ENCODE data around the gene CDK4.

CDK4 gene

DNA sequence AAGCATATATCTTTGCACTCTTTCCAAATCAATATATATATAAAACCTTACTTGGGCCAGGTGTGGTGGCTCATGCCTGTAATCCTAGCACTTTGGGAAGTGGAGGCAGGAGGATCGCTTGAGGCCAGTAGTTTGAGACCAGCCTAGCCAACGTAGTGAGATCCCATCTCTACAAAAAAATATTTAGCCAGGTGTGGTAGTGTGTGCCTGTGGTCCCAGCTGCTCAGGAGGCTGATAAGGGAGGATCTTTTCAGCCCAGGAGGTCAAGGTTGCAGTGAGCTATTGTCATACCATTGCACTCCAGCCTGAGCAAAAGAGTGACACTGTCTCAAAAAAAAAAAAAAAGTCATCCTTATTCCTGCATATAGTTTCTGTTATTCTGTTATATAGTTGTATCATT lies 43.8 kb downstream of the CDK4 start:
- Histone ChIP-seq H3K27ac (ENCODE audit: low read depth, low read length, poor library complexity, severe bottlenecking) (no peak overlapping the region), H3K36me3 (ENCODE audit: insufficient read depth, low read length) (peaks cover 62% of the 10 kb centered on the region)

DNA sequence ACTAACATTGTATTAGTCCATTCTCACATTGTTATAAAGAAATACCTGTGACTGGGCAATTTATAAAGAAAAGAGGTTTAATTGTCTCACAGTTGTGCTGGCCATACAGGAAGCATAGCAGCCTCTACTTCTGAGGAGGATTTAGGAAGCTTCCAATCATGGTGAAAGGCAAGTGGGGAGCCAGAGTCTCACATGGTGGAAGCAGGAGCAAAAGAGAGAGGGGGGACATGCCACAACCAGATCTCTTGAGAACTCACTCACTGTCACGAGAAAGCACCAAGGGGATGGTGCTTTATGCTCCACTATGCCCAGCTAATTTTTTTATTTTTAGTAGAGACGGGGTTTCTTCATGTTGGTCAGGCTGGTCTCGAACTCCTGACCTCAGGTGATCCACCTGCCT lies 44.9 kb downstream of the CDK4 start:
- Histone ChIP-seq H2AFZ (ENCODE audit: low read length) (no peak overlapping the region), H3K27ac (ENCODE audit: low read depth, low read length, poor library complexity, severe bottlenecking) (no peak overlapping the region), H3K4me2 (ENCODE audit: low read length) (no peak overlapping the region), H3F3A (ENCODE audit: insufficient read depth, low read length) (peaks cover 2% of the 10 kb centered on the region; the same call in 1 of the 2 replicates), H3K36me3 (ENCODE audit: insufficient read depth, low read length) (peaks cover 63% of the 10 kb centered on the region), H3K9me2 (ENCODE audit: low read depth, low read length) (no peaks in the 10 kb centered on the region), H3K9ac (ENCODE audit: low read length) (no peak overlapping the region), H3K79me2 (ENCODE audit: insufficient read depth, low read length) (no peaks in the 10 kb centered on the region), H3K4me1 (ENCODE audit: insufficient read depth, low read length, severe bottlenecking) (no peaks in the 10 kb centered on the region), H4K20me1 (ENCODE audit: insufficient read depth, low read length) (no peaks in the 10 kb centered on the region), H3K27me3 (ENCODE audit: insufficient read depth, low read length) (no peaks in the 10 kb centered on the region), H3K4me3 (ENCODE audit: low read depth, low read length, poor library complexity, severe bottlenecking) (no peak overlapping the region), H3K9me3 (ENCODE audit: low read length) (peaks cover 14% of the 10 kb centered on the region; the same call in 1 of the 2 replicates)
- TF ChIP-seq, protein P1, sequence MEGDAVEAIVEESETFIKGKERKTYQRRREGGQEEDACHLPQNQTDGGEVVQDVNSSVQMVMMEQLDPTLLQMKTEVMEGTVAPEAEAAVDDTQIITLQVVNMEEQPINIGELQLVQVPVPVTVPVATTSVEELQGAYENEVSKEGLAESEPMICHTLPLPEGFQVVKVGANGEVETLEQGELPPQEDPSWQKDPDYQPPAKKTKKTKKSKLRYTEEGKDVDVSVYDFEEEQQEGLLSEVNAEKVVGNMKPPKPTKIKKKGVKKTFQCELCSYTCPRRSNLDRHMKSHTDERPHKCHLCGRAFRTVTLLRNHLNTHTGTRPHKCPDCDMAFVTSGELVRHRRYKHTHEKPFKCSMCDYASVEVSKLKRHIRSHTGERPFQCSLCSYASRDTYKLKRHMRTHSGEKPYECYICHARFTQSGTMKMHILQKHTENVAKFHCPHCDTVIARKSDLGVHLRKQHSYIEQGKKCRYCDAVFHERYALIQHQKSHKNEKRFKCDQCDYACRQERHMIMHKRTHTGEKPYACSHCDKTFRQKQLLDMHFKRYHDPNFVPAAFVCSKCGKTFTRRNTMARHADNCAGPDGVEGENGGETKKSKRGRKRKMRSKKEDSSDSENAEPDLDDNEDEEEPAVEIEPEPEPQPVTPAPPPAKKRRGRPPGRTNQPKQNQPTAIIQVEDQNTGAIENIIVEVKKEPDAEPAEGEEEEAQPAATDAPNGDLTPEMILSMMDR (IDR thresholded peaks at IDR 0.05; ENCODE audit: low read length), result no peak
- no peak for TF ChIP-seq EZH2 (IDR thresholded peaks at IDR 0.05; ENCODE audit: borderline replicate concordance, low read length)

More for the DNA sequence above, 43.8 kb downstream of the CDK4 start:
- H3K9me2 ChIP-seq (ENCODE audit: low read depth, low read length), result no peaks in the 10 kb centered on the region
- no peak for TF ChIP-seq EZH2 (IDR thresholded peaks at IDR 0.05; ENCODE audit: borderline replicate concordance, low read length)
- TF ChIP-seq, protein P1 (IDR thresholded peaks at IDR 0.05; ENCODE audit: low read length), result no peak
- peaks cover 6% of the 10 kb centered on the region; the same call in 1 of the 2 replicates for H3K9me3 ChIP-seq (ENCODE audit: low read length)
- no peak overlapping the region for H2AFZ ChIP-seq (ENCODE audit: low read length)
- H3F3A ChIP-seq (ENCODE audit: insufficient read depth, low read length), result peaks cover 2% of the 10 kb centered on the region; the same call in 1 of the 2 replicates
- H3K4me2 ChIP-seq (ENCODE audit: low read length), result no peak overlapping the region
- no peaks in the 10 kb centered on the region for H3K27me3 ChIP-seq (ENCODE audit: insufficient read depth, low read length)
- H4K20me1 ChIP-seq (ENCODE audit: insufficient read depth, low read length), result no peaks in the 10 kb centered on the region
- no peak overlapping the region for H3K9ac ChIP-seq (ENCODE audit: low read length)
- H3K79me2 ChIP-seq (ENCODE audit: insufficient read depth, low read length), result no peaks in the 10 kb centered on the region
- H3K4me1 ChIP-seq (ENCODE audit: insufficient read depth, low read length, severe bottlenecking), result no peaks in the 10 kb centered on the region
- no peak overlapping the region for H3K4me3 ChIP-seq (ENCODE audit: low read depth, low read length, poor library complexity, severe bottlenecking)

DNA sequence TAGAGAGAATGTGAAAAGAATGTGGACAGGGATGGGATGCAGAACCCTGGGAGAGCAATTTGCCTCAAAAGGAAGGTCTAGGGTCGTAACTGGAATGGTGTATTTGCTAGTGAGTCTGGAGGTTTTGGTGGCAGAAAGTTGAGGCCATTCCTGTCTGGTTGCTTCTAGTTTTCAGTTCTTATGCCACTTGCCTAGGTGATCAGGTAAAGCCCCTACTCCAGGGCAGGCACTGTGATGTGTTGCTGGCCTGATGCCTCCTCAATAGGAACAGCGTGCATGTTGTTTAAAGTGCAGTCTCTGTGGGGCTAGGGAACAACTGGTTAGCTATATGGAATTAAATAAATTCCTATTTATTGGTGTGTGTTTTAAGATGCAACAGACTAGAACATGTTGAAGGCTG lies 51.8 kb downstream of the CDK4 start:
- H3K27ac ChIP-seq (ENCODE audit: low read depth, low read length, poor library complexity, severe bottlenecking), result no peak overlapping the region
- H3K4me2 ChIP-seq (ENCODE audit: low read length), result no peak overlapping the region
- H3K4me3 ChIP-seq (ENCODE audit: low read depth, low read length, poor library complexity, severe bottlenecking), result no peak overlapping the region
- no peaks in the 10 kb centered on the region for H3K27me3 ChIP-seq (ENCODE audit: insufficient read depth, low read length)
- no peaks in the 10 kb centered on the region for H3F3A ChIP-seq (ENCODE audit: insufficient read depth, low read length)
- H4K20me1 ChIP-seq (ENCODE audit: insufficient read depth, low read length), result no peaks in the 10 kb centered on the region
- no peaks in the 10 kb centered on the region for H3K79me2 ChIP-seq (ENCODE audit: insufficient read depth, low read length)
- H2AFZ ChIP-seq (ENCODE audit: low read length), result no peak overlapping the region
- no peak overlapping the region for H3K9ac ChIP-seq (ENCODE audit: low read length)
- peaks cover 75% of the 10 kb centered on the region for H3K36me3 ChIP-seq (ENCODE audit: insufficient read depth, low read length)
- no peaks in the 10 kb centered on the region for H3K9me2 ChIP-seq (ENCODE audit: low read depth, low read length)
- no peak for TF ChIP-seq EZH2 (IDR thresholded peaks at IDR 0.05; ENCODE audit: borderline replicate concordance, low read length)
- TF ChIP-seq, protein P1 (IDR thresholded peaks at IDR 0.05; ENCODE audit: low read length), result no peak
- peaks cover under 1% of the 10 kb centered on the region for H3K4me1 ChIP-seq (ENCODE audit: insufficient read depth, low read length, severe bottlenecking)
- peaks cover 14% of the 10 kb centered on the region; the same call in 1 of the 2 replicates for H3K9me3 ChIP-seq (ENCODE audit: low read length)
